ENCODE measurements around the gene MPHOSPH10. TPM values are rescaled to one million over a fixed set of nuclear protein-coding genes. Genes with fewer than 3 reads are reported as not detected.
"Not testable (repeated sequence)": the region's sequence is repeated elsewhere in the genome, so short reads cannot be mapped to it uniquely, and the experiment has no call there.

Gene MPHOSPH10
- total RNA-seq, 1 donor from 2014 or later, result 7.8 TPM

DNA sequence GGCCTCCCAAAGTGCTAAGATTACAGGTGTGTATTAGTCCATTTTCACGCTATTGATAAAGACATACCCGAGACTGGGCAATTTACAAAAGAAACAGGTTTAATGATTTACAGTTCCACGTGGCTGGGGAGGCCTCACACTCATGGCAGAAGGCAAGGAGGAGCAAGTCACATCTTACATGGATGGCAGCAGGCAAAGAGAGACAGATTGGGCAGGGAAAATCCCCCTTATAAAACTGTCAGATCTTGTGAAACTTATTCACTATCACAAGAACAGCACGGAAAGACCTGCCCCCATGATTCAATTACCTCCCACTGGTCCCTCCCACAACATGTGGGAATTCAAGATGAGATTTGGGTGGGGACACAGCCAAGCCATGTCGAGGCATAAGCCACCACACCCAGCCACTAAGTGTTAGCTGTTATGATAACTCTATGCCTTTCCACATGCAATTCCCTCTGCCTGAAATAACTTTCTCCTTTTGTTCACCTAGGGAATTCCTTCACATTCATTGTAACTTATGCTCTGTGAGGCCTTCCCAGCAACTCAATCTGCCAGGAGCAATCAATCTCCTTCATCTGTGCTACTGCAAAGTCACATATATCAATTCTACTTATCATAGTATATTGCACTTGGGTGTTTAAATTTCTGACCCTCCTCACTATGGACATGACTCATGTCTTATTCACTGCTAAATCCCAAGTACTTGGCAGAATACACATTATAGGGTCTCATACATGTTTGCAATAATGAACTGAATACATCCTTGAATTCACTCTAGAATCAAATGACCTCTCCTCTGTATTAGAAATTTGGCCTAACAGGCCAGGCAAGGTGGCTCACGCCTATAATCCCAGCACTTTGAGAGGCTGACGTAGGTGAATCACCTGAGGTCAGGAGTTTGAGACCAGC lies 7.8 kb upstream of the MPHOSPH10 start:
- Histone ChIP-seq H3K27me3 (ENCODE audit: control insufficient read depth in 3 of 3, insufficient read depth in 3 of 3, low read length in 3 of 3) (no peaks in the 10 kb centered on the region), H3K27ac (ENCODE audit: low read depth, low read length) (no peak overlapping the region), H3K4me3 (ENCODE audit: low read length in 3 of 3) (no peak overlapping the region), H3K9ac (ENCODE audit: low read depth in 1 of 3, low read length in 3 of 3) (no peak overlapping the region), H3K36me3 (ENCODE audit: control insufficient read depth in 3 of 3, insufficient read depth in 3 of 3, low read length in 3 of 3) (peaks cover 20 to 32% (median 30%) of the 10 kb centered on the region in 3 donors), H3K9me3 (ENCODE audit: control insufficient read depth in 3 of 3, low read length in 3 of 3) (no peaks in the 10 kb centered on the region), H3K4me1 (ENCODE audit: control insufficient read depth in 3 of 3, insufficient read depth in 3 of 3, low read length in 3 of 3) (peaks cover 0 to 6% (median 0%) of the 10 kb centered on the region in 3 donors)

DNA sequence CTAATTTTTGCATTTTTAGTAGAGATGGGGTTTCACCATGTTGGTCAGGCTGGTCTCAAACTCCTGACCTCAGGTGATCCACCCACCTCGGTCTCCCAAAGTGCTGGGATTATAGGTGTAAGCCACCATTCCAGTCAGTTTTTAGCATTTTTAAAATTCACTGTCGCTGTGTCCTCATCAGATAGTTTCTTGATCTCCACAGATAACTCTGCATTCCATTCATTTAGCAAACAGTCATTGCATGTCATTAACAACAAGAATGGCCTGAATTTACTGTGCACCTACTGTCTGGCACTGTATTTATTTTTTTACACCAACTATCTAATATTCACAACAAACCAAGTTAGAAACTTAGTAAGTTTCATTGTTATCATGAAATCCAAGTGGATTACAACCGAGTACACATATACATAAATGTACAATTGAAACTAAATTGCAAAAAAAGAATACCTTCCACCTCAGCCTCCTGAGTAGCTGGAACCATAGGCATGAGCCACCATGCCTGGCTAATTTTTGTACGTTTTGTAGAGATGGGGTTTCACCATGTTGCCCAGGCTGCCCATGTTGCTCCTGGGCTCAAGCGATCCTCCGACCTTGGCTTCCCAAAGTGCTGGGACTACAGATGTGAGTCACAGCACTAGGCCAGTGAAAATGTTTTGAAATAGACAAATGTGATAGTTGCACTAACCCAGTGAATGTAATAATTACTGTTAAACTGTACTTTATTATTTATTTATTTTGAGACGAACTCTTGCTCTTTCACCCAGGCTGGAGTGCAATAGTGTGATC lies 4.7 kb upstream of the MPHOSPH10 start:
- peaks cover 6 to 15% (median 6%) of the 10 kb centered on the region in 3 donors for H3K4me1 ChIP-seq (ENCODE audit: control insufficient read depth in 3 of 3, insufficient read depth in 3 of 3, low read length in 3 of 3)
- no peaks in the 10 kb centered on the region for H3K9me3 ChIP-seq (ENCODE audit: control insufficient read depth in 3 of 3, low read length in 3 of 3)
- H3K27ac ChIP-seq (ENCODE audit: low read depth, low read length), result no peak overlapping the region
- H3K36me3 ChIP-seq (ENCODE audit: control insufficient read depth in 3 of 3, insufficient read depth in 3 of 3, low read length in 3 of 3), result peaks cover 5 to 12% (median 11%) of the 10 kb centered on the region in 3 donors
- no peaks in the 10 kb centered on the region for H3K27me3 ChIP-seq (ENCODE audit: control insufficient read depth in 3 of 3, insufficient read depth in 3 of 3, low read length in 3 of 3)
- no peak overlapping the region for H3K4me3 ChIP-seq (ENCODE audit: low read length in 3 of 3)
- H3K9ac ChIP-seq (ENCODE audit: low read depth in 1 of 3, low read length in 3 of 3), result no peak overlapping the region

DNA sequence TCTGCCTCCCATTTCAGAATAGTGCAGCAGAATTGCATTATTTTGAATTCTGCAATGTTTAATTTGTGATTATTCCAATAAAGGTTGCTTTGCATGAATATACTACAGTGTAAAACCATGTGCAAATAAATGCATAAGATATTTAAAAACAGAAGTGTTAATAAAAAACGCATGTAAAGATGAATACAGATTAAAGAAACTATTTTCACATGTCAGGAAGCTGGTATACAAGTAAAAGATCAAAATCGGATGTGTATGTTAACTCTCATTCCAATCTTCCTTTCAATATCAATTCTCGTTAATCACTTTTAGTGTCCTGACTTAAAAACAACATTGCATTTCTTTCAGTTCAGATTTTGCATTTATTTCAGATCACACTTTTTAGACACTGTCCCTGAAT lies 3.5 kb upstream of the MPHOSPH10 start:
- peaks cover 4 to 5% (median 5%) of the 10 kb centered on the region in 3 donors for H3K36me3 ChIP-seq (ENCODE audit: control insufficient read depth in 3 of 3, insufficient read depth in 3 of 3, low read length in 3 of 3)
- H3K27me3 ChIP-seq (ENCODE audit: control insufficient read depth in 3 of 3, insufficient read depth in 3 of 3, low read length in 3 of 3), result no peaks in the 10 kb centered on the region

DNA sequence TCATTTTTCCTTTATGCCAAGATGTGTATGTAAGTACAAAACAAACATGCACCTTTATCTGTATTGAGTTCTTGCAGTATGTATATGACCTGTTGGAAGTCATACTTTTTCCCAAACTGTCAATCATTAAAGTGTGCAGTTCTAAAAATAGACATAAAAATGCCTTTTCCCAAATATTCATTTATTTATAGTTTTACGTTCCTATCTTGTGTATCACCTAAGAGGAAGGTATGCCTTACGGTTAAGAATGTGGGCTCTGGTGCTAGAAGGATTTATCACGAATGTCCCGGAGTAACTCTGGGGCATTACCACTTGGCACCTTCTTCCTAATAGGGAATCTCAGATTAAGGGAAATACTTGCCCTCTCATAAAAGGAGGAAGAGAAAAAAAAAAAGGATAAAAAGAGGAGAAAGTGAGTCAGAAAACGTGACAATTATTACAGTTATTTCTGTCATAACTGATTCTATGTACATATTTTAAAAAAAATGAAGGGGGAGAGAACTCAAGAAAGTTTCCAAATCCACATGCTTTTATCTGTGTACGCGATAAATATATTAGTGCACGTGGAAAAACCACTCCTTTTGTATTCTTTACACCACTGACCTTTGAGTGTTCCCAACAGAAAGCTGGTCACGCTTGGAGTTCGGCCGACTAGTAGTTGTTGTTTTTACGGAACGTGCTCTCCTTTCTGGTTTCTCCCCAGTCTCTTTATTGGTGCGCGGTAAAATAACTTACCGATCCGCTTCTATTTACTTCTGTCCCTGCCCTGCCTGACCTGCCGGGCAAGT lies 1.1 kb upstream of the MPHOSPH10 start:
- H3K36me3 ChIP-seq (ENCODE audit: control insufficient read depth in 3 of 3, insufficient read depth in 3 of 3, low read length in 3 of 3), result peaks cover 3 to 6% (median 5%) of the 10 kb centered on the region in 3 donors
- H3K27ac ChIP-seq (ENCODE audit: low read depth, low read length), result peak overlapping the region; percentile 91
- no peaks in the 10 kb centered on the region for H3K9me3 ChIP-seq (ENCODE audit: control insufficient read depth in 3 of 3, low read length in 3 of 3)
- peak overlapping the region; percentile 85 to 98 (median 97) for H3K9ac ChIP-seq (ENCODE audit: low read depth in 1 of 3, low read length in 3 of 3)
- no peaks in the 10 kb centered on the region for H3K27me3 ChIP-seq (ENCODE audit: control insufficient read depth in 3 of 3, insufficient read depth in 3 of 3, low read length in 3 of 3)
- H3K4me3 ChIP-seq (ENCODE audit: low read length in 3 of 3), result peak overlapping the region; percentile 96 to 98 (median 98)
- H3K4me1 ChIP-seq (ENCODE audit: control insufficient read depth in 3 of 3, insufficient read depth in 3 of 3, low read length in 3 of 3), result peaks cover 9 to 28% (median 15%) of the 10 kb centered on the region in 3 donors

More for the DNA sequence above, 3.5 kb upstream of the MPHOSPH10 start:
- Histone ChIP-seq H3K4me1 (ENCODE audit: control insufficient read depth in 3 of 3, insufficient read depth in 3 of 3, low read length in 3 of 3) (peaks cover 9 to 23% (median 14%) of the 10 kb centered on the region in 3 donors), H3K9me3 (ENCODE audit: control insufficient read depth in 3 of 3, low read length in 3 of 3) (no peaks in the 10 kb centered on the region), H3K9ac (ENCODE audit: low read depth in 1 of 3, low read length in 3 of 3) (no peak overlapping the region), H3K27ac (ENCODE audit: low read depth, low read length) (no peak overlapping the region), H3K4me3 (ENCODE audit: low read length in 3 of 3) (no peak overlapping the region)

DNA sequence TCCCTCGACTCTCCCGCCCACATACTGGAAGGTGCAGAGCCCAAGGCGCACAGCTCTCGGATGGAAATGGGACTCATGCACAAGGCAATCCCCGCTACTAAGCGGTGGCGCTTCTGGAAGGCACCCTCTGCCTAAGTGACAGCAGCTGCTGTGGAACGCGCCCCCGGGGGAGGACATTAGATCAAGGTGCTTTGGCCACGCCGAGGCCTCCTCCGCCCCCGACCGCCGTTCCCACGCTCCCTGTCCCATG lies 607 bp upstream of the MPHOSPH10 start:
- no peaks in the 10 kb centered on the region for H3K9me3 ChIP-seq (ENCODE audit: control insufficient read depth in 3 of 3, low read length in 3 of 3)
- peaks cover 9 to 28% (median 15%) of the 10 kb centered on the region in 3 donors for H3K4me1 ChIP-seq (ENCODE audit: control insufficient read depth in 3 of 3, insufficient read depth in 3 of 3, low read length in 3 of 3)
- H3K36me3 ChIP-seq (ENCODE audit: control insufficient read depth in 3 of 3, insufficient read depth in 3 of 3, low read length in 3 of 3), result peaks cover 4 to 10% (median 9%) of the 10 kb centered on the region in 3 donors
- H3K9ac ChIP-seq (ENCODE audit: low read depth in 1 of 3, low read length in 3 of 3), result peak overlapping the region; percentile 85 to 98 (median 97)
- peak overlapping the region; percentile 96 to 98 (median 98) for H3K4me3 ChIP-seq (ENCODE audit: low read length in 3 of 3)
- peak overlapping the region; percentile 91 for H3K27ac ChIP-seq (ENCODE audit: low read depth, low read length)
- no peaks in the 10 kb centered on the region for H3K27me3 ChIP-seq (ENCODE audit: control insufficient read depth in 3 of 3, insufficient read depth in 3 of 3, low read length in 3 of 3)

DNA sequence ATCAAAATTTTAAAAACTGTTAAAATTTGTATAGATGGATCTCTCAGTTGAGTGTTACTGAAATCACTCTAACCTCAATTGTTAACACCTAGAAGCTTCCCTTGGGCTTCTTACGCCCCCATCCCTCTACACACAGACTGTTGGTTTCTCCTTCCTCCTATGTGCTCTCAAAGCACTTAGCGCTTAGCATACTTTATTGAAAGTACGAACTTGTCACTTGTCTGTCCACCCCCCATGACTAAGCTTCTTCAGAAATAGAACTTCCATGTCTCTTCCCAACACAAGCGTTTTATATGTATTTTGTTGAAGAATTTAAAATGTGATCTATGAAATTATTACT lies 441 bp downstream of the MPHOSPH10 start:
- Histone ChIP-seq H3K27ac (ENCODE audit: low read depth, low read length) (peak overlapping the region; percentile 91), H3K4me1 (ENCODE audit: control insufficient read depth in 3 of 3, insufficient read depth in 3 of 3, low read length in 3 of 3) (peaks cover 9 to 28% (median 15%) of the 10 kb centered on the region in 3 donors), H3K27me3 (ENCODE audit: control insufficient read depth in 3 of 3, insufficient read depth in 3 of 3, low read length in 3 of 3) (no peaks in the 10 kb centered on the region), H3K9me3 (ENCODE audit: control insufficient read depth in 3 of 3, low read length in 3 of 3) (no peaks in the 10 kb centered on the region), H3K9ac (ENCODE audit: low read depth in 1 of 3, low read length in 3 of 3) (peak overlapping the region; percentile 85 to 98 (median 97)), H3K36me3 (ENCODE audit: control insufficient read depth in 3 of 3, insufficient read depth in 3 of 3, low read length in 3 of 3) (peaks cover 8 to 16% (median 15%) of the 10 kb centered on the region in 3 donors), H3K4me3 (ENCODE audit: low read length in 3 of 3) (peak overlapping the region; percentile 96 to 98 (median 98))

DNA sequence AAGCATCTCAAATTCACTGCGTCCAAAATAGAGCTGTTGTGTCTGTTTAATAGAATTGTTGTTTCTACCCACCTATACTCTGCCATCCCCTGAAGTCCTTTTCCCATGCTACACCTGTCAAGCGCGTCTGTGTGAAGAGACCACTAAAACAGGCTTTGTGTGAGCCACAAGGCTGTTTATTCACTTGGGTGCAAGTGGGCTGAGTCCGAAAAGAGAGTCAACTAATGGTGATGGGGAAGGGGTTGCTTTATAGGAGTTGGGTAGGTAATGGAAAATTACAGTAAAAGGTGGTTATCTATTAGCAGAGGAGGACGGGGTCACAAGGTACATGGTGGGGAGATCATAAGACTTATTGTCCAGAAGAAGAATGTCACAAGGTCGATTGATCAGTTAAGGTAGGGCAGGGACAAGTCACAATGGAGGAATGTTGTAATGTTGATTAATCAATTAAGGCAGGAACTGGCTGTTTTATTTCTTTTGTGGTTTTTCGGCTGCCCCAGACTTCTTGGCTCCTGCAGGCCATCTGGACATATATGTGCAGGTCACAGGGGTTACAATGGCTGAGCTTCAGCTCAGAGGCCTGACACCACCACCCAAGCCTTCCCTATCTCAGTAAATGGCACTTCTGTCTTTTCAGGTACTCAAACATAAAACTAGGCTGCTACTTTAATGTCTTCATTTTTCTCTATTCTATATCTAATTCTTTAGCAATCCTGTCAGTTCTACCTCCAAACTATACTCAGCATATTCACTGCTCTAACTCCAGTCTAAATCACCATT lies 1.1 kb downstream of the MPHOSPH10 start:
- not testable (repeated sequence) for H3K27me3 ChIP-seq (ENCODE audit: control insufficient read depth in 3 of 3, insufficient read depth in 3 of 3, low read length in 3 of 3); H3K9me3 ChIP-seq (ENCODE audit: control insufficient read depth in 3 of 3, low read length in 3 of 3)
- Histone ChIP-seq H3K27ac (ENCODE audit: low read depth, low read length) (peak overlapping the region; percentile 91), H3K9ac (ENCODE audit: low read depth in 1 of 3, low read length in 3 of 3) (peak overlapping the region; percentile 85 to 98 (median 97)), H3K4me1 (ENCODE audit: control insufficient read depth in 3 of 3, insufficient read depth in 3 of 3, low read length in 3 of 3) (peaks cover 9 to 28% (median 15%) of the 10 kb centered on the region in 3 donors), H3K36me3 (ENCODE audit: control insufficient read depth in 3 of 3, insufficient read depth in 3 of 3, low read length in 3 of 3) (peaks cover 10 to 23% (median 20%) of the 10 kb centered on the region in 3 donors), H3K4me3 (ENCODE audit: low read length in 3 of 3) (peak overlapping the region; percentile 96 to 98 (median 98))

DNA sequence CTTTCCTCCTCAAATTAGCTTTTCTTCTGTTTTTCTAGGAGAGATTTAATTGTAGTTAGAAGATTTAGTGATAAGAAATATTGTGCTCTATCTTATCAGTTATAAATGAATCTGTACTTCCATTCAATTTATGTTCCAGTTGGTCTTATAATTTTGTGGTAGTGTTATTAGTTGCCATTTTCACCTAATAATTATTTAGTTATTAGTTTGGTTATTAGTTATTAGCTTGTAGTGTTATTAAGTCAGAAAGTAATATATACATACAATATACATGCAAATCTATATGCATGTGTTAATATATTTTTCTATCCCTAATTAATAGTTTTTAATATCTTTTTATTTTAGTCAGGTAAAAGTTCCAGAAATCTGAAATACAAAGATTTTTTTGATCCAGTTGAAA lies 3.2 kb downstream of the MPHOSPH10 start:
- Histone ChIP-seq H3K36me3 (ENCODE audit: control insufficient read depth in 3 of 3, insufficient read depth in 3 of 3, low read length in 3 of 3) (peaks cover 24 to 40% (median 31%) of the 10 kb centered on the region in 3 donors), H3K4me1 (ENCODE audit: control insufficient read depth in 3 of 3, insufficient read depth in 3 of 3, low read length in 3 of 3) (peaks cover 4 to 28% (median 12%) of the 10 kb centered on the region in 3 donors), H3K9me3 (ENCODE audit: control insufficient read depth in 3 of 3, low read length in 3 of 3) (no peaks in the 10 kb centered on the region), H3K27ac (ENCODE audit: low read depth, low read length) (no peak overlapping the region), H3K27me3 (ENCODE audit: control insufficient read depth in 3 of 3, insufficient read depth in 3 of 3, low read length in 3 of 3) (no peaks in the 10 kb centered on the region), H3K4me3 (ENCODE audit: low read length in 3 of 3) (no peak overlapping the region), H3K9ac (ENCODE audit: low read depth in 1 of 3, low read length in 3 of 3) (no peak overlapping the region)

DNA sequence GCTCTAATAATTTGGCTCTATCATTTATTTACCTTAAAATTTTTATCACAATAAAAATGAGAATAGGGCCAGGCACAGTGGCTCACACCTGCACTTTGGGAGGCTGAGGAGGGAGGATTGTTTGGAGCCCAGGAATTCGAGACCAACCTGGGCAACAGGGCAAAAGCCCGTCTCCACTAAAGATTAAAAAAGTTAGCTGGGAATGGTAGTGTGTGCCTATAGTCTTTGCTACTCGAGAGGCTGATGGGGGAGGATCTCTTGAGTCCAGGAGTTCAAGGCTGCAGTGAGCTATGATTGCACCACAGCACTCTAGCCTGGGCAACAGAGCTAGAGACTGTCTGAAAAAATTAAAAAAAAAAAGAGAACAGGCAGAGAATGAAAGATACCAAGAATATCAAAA lies 5.7 kb downstream of the MPHOSPH10 start:
- Histone ChIP-seq H3K9me3 (ENCODE audit: control insufficient read depth in 3 of 3, low read length in 3 of 3) (no peaks in the 10 kb centered on the region), H3K4me3 (ENCODE audit: low read length in 3 of 3) (no peak overlapping the region), H3K4me1 (ENCODE audit: control insufficient read depth in 3 of 3, insufficient read depth in 3 of 3, low read length in 3 of 3) (peaks cover 2 to 13% (median 11%) of the 10 kb centered on the region in 3 donors), H3K36me3 (ENCODE audit: control insufficient read depth in 3 of 3, insufficient read depth in 3 of 3, low read length in 3 of 3) (peaks cover 43 to 63% (median 54%) of the 10 kb centered on the region in 3 donors), H3K27ac (ENCODE audit: low read depth, low read length) (no peak overlapping the region), H3K27me3 (ENCODE audit: control insufficient read depth in 3 of 3, insufficient read depth in 3 of 3, low read length in 3 of 3) (no peaks in the 10 kb centered on the region), H3K9ac (ENCODE audit: low read depth in 1 of 3, low read length in 3 of 3) (no peak overlapping the region)
